Neuronal stem cell (in vitro differentiated cells): ENCODE data around the gene TESMIN.
A peak's percentile ranks its signal among the peaks of the same experiment; 100 is the strongest.

Source experiments
- DNase-seq: peaks from one replicate; pipeline ENCODE4 v3.0.0-alpha.2; 2013; ENCODE audit warnings: low spot score
- H2AFZ ChIP-seq: one replicate; pipeline ENCODE4 v1.6.1; 2013; ENCODE audit warnings: mild to moderate bottlenecking, low read length, inconsistent platforms
- H2AK5ac ChIP-seq: 2 replicates; pipeline ENCODE4 v1.6.1; 2013; ENCODE audit warnings: low read depth, mild to moderate bottlenecking, inconsistent platforms, low read length, moderate library complexity, mixed read lengths
- H2BK120ac ChIP-seq: 2 replicates; pipeline ENCODE4 v1.6.1; 2013; ENCODE audit warnings: low read depth, mild to moderate bottlenecking, inconsistent platforms, low read length, moderate library complexity, mixed read lengths
- H2BK12ac ChIP-seq: one replicate; pipeline ENCODE4 v1.6.1; 2013; ENCODE audit warnings: low read length, inconsistent platforms
- H2BK15ac ChIP-seq: 2 replicates; pipeline ENCODE4 v1.6.1; 2013; ENCODE audit warnings: mild to moderate bottlenecking, low read length, inconsistent platforms, mixed read lengths
- H2BK5ac ChIP-seq: one replicate; pipeline ENCODE4 v1.6.1; 2013; ENCODE audit warnings: inconsistent platforms, mild to moderate bottlenecking, low read length, moderate library complexity
- H3K14ac ChIP-seq: one replicate; pipeline ENCODE4 v1.6.1; 2013; ENCODE audit warnings: low read length, inconsistent platforms
- H3K18ac ChIP-seq: 2 replicates; pipeline ENCODE4 v1.6.1; 2013; ENCODE audit warnings: low read length, inconsistent platforms
- H3K23ac ChIP-seq: 2 replicates; pipeline ENCODE4 v1.6.1; 2013; ENCODE audit warnings: low read depth, mild to moderate bottlenecking, mixed read lengths, low read length, inconsistent platforms; ENCODE audit not compliant: poor library complexity
- H3K27ac ChIP-seq: replicated peaks from 3 replicates; pipeline ENCODE4 v1.5.1; 2013; ENCODE audit warnings: low read length, inconsistent platforms
- H3K27me3 ChIP-seq, 3 experiments: 2 replicates each; pipeline ENCODE4 v1.6.1; 2013; ENCODE audit warnings: low read length in 3 of 3, mild to moderate bottlenecking in 2 of 3, inconsistent platforms in 1 of 3, low read depth in 1 of 3, mixed read lengths in 1 of 3, moderate library complexity in 1 of 3; ENCODE audit not compliant: control insufficient read depth in 3 of 3, insufficient read depth in 3 of 3
- H3K36me3 ChIP-seq, 2 donors: replicated peaks in 1 of 2; 2 replicates each; pipeline ENCODE4 v1.6.1; 2013; ENCODE audit warnings: low read length in 2 of 2; ENCODE audit not compliant: control insufficient read depth in 2 of 2, insufficient read depth in 2 of 2
- H3K4ac ChIP-seq: 2 replicates; pipeline ENCODE4 v1.6.1; 2013; ENCODE audit warnings: inconsistent platforms, mild to moderate bottlenecking, low read length, moderate library complexity
- H3K4me1 ChIP-seq, 2 donors: 1 replicate in 1 of 2; 2 replicates in 1 of 2; pipeline ENCODE4 v1.6.1; 2013; ENCODE audit warnings: low read length in 2 of 2, low read depth in 1 of 2; ENCODE audit not compliant: control insufficient read depth in 2 of 2, insufficient read depth in 1 of 2
- H3K4me2 ChIP-seq: one replicate; pipeline ENCODE4 v1.6.1; 2013; ENCODE audit warnings: mild to moderate bottlenecking, low read length, inconsistent platforms; ENCODE audit not compliant: insufficient read depth, poor library complexity, severe bottlenecking
- H3K4me3 ChIP-seq, 2 donors: 2 replicates each; pipeline ENCODE4 v1.5.1; 2013; ENCODE audit warnings: low read length in 2 of 2, mild to moderate bottlenecking in 2 of 2, inconsistent platforms in 1 of 2, moderate library complexity in 1 of 2
- H3K79me1 ChIP-seq: one replicate; pipeline ENCODE4 v1.6.1; 2013; ENCODE audit warnings: low read depth, mild to moderate bottlenecking, inconsistent platforms, low read length, moderate library complexity
- H3K9ac ChIP-seq: one replicate; pipeline ENCODE4 v1.6.1; 2013; ENCODE audit warnings: mild to moderate bottlenecking, low read depth, low read length, inconsistent platforms; ENCODE audit not compliant: poor library complexity
- H3K9me3 ChIP-seq, 2 donors: replicated peaks in 1 of 2; 2 replicates each; pipeline versions ENCODE3 to v1.6.1; 2013; ENCODE audit warnings: low read length in 2 of 2, mild to moderate bottlenecking in 2 of 2, inconsistent platforms in 1 of 2, low read depth in 1 of 2, mixed read lengths in 1 of 2, moderate library complexity in 1 of 2; ENCODE audit not compliant: control insufficient read depth in 2 of 2, insufficient read depth in 1 of 2
- H4K8ac ChIP-seq: one replicate; pipeline ENCODE4 v1.6.1; 2013; ENCODE audit warnings: low read depth, mild to moderate bottlenecking, inconsistent platforms, low read length, moderate library complexity
- H4K91ac ChIP-seq: one replicate; pipeline ENCODE4 v1.6.1; 2013; ENCODE audit warnings: low read length, low read depth, mild to moderate bottlenecking, inconsistent platforms; ENCODE audit not compliant: poor library complexity
- WGBS, 2 donors: extraction: QIAGEN DNeasy Blood & Tissue Kit; methylation state at CpG; one replicate each; pipeline ENCODE4 v1.1.7; 2013; ENCODE audit warnings: missing lambda C conversion rate in 2 of 2, mixed read lengths in 1 of 2; ENCODE audit not compliant: insufficient read length in 2 of 2, insufficient replicate concordance in 1 of 2; ENCODE audit errors: extremely low coverage in 2 of 2; 5-methylcytosine and 5-hydroxymethylcytosine counted together

TESMIN gene

DNA sequence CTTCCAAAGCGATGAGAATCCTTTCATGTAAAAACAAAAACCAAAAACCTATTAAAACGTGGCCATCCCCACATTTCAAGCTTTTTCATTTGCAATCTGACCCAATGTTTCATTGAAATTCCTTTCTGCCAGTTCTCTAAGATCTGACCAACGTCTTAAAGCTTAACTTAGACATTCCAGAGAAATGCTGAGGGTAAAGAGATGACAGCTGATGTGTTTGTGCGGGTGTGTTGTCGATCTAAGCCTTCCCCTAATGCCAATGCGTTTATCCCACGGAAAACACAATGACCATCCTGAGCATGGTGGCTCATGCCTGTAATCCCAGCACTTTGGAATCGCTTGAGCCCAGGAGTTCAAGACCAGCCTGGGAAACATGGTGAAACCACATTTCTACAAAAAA lies 6.4 kb upstream of the TESMIN start:
- no CpG with 5 or more reads among the region's 8 CpGs for WGBS, 2 donors
- Histone ChIP-seq H2BK12ac (no peak overlapping the region), H3K79me1 (no peaks in the 10 kb centered on the region)

DNA sequence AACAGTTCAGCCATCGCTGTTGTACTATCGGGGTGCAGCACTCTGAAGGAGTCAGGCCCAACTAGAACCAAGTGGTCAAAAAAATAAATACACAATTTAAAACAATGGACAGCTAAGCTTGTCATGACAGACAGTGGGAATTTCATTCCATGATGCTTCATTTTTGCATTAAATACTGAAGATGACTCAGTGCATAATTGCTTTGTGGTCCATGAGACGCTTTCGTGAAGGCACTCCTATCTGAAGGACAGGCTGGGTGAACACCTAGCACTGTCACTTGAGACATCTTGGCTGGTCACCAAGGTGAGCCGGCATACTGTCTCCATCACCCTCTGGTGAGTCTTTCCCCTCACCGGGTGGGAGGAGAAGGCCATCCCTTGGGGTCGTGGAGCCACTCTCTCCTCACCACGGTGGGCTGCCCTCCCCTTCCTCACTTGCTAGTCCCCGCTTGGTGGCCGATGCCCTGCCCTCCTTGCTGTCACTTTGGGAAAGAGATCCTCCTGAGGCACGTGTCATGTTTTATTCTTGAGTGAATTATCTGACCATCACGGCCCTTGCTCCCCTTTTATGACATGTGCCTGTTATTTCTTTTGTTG lies 4.9 kb upstream of the TESMIN start:
- no peak overlapping the region for H3K27ac ChIP-seq
- no peak overlapping the region for H3K9ac ChIP-seq
- H3K9me3 ChIP-seq: no peaks in the 10 kb centered on the region
- no peaks in the 10 kb centered on the region for H3K27me3 ChIP-seq
- no peak overlapping the region for H2AK5ac ChIP-seq
- no peak overlapping the region for H2BK15ac ChIP-seq
- no peaks in the 10 kb centered on the region for H3K36me3 ChIP-seq
- no peak overlapping the region for H3K14ac ChIP-seq
- H4K8ac ChIP-seq: no peak overlapping the region
- no peak for DNase-seq
- no peak overlapping the region for H3K4me2 ChIP-seq
- H4K91ac ChIP-seq: no peak overlapping the region
- no peak overlapping the region for H2AFZ ChIP-seq
- H3K4me1 ChIP-seq: no peaks in the 10 kb centered on the region
- no peak overlapping the region for H3K4me3 ChIP-seq
- WGBS, 2 donors: no CpG with 5 or more reads among the region's 12 CpGs
- no peak overlapping the region for H3K23ac ChIP-seq
- no peak overlapping the region for H2BK120ac ChIP-seq
- H2BK12ac ChIP-seq: no peak overlapping the region
- no peak overlapping the region for H2BK5ac ChIP-seq
- H3K18ac ChIP-seq: no peak overlapping the region
- H3K79me1 ChIP-seq: no peaks in the 10 kb centered on the region
- no peak overlapping the region for H3K4ac ChIP-seq

More for the DNA sequence above, 6.4 kb upstream of the TESMIN start:
- H3K4me3 ChIP-seq: no peak overlapping the region
- no peak overlapping the region for H3K23ac ChIP-seq
- H2BK15ac ChIP-seq: no peak overlapping the region
- H3K27me3 ChIP-seq: no peaks in the 10 kb centered on the region
- no peak for DNase-seq
- no peak overlapping the region for H2AK5ac ChIP-seq
- no peak overlapping the region for H2BK120ac ChIP-seq
- no peak overlapping the region for H2BK5ac ChIP-seq
- no peak overlapping the region for H3K27ac ChIP-seq
- H3K9me3 ChIP-seq: no peaks in the 10 kb centered on the region
- no peak overlapping the region for H3K4ac ChIP-seq
- no peak overlapping the region for H4K91ac ChIP-seq
- no peak overlapping the region for H3K9ac ChIP-seq
- H2AFZ ChIP-seq: no peak overlapping the region
- H3K18ac ChIP-seq: no peak overlapping the region
- no peak overlapping the region for H4K8ac ChIP-seq
- no peaks in the 10 kb centered on the region for H3K36me3 ChIP-seq
- H3K4me2 ChIP-seq: no peak overlapping the region
- H3K14ac ChIP-seq: no peak overlapping the region
- no peaks in the 10 kb centered on the region for H3K4me1 ChIP-seq

DNA sequence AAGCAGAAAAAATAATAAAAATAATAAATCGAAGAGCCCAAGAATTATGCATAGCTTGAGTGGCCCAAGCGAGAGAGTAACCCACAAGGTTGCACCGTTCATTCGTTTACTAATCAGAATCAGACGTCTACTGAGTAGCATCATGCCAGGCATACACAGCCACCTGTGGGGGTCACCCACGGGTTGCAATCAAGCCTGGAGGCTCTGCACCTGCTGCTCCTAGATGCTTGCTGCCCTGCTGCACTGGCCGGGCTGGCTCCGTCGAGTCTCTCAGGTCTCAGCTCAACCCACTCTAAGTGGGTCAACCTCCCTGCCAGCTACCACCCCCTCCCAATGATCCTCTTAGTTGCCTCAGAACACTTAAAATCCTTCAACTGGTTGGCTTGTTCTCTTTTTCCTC lies 2.0 kb upstream of the TESMIN start:
- no peak overlapping the region for H3K27ac ChIP-seq
- peak overlapping the region; percentile 18 for H2AK5ac ChIP-seq
- H3K23ac ChIP-seq: no peak overlapping the region
- no CpG with 5 or more reads among the region's 9 CpGs for WGBS, 2 donors
- no peak overlapping the region for H2BK120ac ChIP-seq
- H3K9ac ChIP-seq: no peak overlapping the region
- no peak overlapping the region for H2AFZ ChIP-seq
- no peak overlapping the region for H2BK12ac ChIP-seq
- no peak overlapping the region for H4K91ac ChIP-seq
- no peaks in the 10 kb centered on the region for H3K9me3 ChIP-seq
- no peak overlapping the region for H3K4ac ChIP-seq
- peaks cover 0 to 11% (median 0%) of the 10 kb centered on the region in 3 experiments for H3K27me3 ChIP-seq
- no peak overlapping the region for H3K18ac ChIP-seq
- no peaks in the 10 kb centered on the region for H3K36me3 ChIP-seq
- no peak overlapping the region for H4K8ac ChIP-seq
- no peak overlapping the region for H3K14ac ChIP-seq
- peaks cover 5 to 15% of the 10 kb centered on the region in 2 donors for H3K4me1 ChIP-seq
- no peak overlapping the region for H2BK5ac ChIP-seq
- no peak overlapping the region for H3K4me2 ChIP-seq
- H2BK15ac ChIP-seq: no peak overlapping the region
- H3K79me1 ChIP-seq: no peaks in the 10 kb centered on the region
- no peak overlapping the region for H3K4me3 ChIP-seq
- DNase-seq: no peak

DNA sequence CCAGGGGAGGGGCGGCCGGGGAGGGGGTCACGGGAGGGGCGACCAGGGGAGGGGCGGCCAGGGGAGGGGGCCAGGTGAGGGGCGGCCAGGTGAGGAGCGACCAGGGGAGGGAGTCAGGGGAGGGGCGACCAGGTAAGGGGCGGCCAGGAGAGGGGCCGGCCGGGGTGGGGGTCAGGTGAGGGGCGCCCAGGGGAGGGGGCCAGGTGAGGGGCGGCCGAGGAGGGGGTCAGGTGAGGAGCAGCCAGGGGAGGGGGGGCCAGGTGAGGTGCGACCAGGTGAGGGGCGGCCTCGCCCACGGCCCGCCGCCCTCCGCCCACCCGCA lies 355 bp downstream of the TESMIN start:
- Histone ChIP-seq H3K9ac (no peak overlapping the region), H3K27me3 (peaks cover 0 to 11% (median 0%) of the 10 kb centered on the region in 3 experiments), H3K79me1 (no peaks in the 10 kb centered on the region), H3K14ac (no peak overlapping the region), H2AK5ac (no peak overlapping the region), H3K23ac (peak overlapping the region; percentile 98), H3K18ac (peak overlapping the region; percentile 96), H3K4me1 (peaks cover 5 to 20% of the 10 kb centered on the region in 2 donors), H2BK5ac (no peak overlapping the region), H2BK120ac (no peak overlapping the region), H4K91ac (no peak overlapping the region), H3K36me3 (no peaks in the 10 kb centered on the region), H3K4me3 (peak overlapping the region in 1 of 2 donors; percentile 85), H3K27ac (no peak overlapping the region), H2BK15ac (no peak overlapping the region), H3K4ac (no peak overlapping the region), H4K8ac (no peak overlapping the region), H3K9me3 (no peaks in the 10 kb centered on the region), H3K4me2 (peak overlapping the region; percentile 76), H2AFZ (no peak overlapping the region), H2BK12ac (no peak overlapping the region)
- no CpG with 5 or more reads among the region's 22 CpGs for WGBS, 2 donors
- no peak for DNase-seq
